ENCODE data around the gene LENEP. TPM values are rescaled to one million over a fixed set of nuclear protein-coding genes. Genes with fewer than 3 reads are reported as not detected.

LENEP gene
- total RNA-seq, 4 donors from 2014 or later, result not detected

DNA sequence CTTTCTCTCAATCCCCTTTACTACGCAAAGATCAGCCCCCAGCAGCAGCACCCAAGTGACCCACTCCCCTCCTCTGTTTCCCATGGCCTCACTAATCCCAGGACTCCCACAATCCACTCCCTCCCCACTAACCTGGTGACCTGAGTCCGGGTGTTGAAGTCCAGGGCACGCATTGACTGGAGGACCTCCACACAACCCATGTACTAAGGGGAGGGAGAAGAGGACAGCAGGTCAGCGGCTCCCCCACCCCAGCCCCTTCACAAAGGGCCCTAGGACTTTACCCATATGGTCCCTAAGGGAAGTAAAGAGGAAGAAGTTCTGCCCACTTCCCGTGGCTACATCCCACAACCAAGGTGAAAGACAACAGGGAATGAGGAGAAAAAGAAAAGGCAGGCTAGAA lies 24.1 kb upstream of the LENEP start:
- WGBS, 2 donors, result 58 to 65% methylated on average over 5 of the region's 5 CpGs
- H3K4me1 ChIP-seq, result peaks cover 37 to 51% of the 10 kb centered on the region in 2 donors
- no peak overlapping the region for H3K4me3 ChIP-seq (replicated peaks in 1 of 3)
- intact Hi-C loops (cut with DNase I), result no loop called here
- TF ChIP-seq POLR2A (IDR thresholded peaks at IDR 0.05), result no peak
- TF ChIP-seq, protein P1, sequence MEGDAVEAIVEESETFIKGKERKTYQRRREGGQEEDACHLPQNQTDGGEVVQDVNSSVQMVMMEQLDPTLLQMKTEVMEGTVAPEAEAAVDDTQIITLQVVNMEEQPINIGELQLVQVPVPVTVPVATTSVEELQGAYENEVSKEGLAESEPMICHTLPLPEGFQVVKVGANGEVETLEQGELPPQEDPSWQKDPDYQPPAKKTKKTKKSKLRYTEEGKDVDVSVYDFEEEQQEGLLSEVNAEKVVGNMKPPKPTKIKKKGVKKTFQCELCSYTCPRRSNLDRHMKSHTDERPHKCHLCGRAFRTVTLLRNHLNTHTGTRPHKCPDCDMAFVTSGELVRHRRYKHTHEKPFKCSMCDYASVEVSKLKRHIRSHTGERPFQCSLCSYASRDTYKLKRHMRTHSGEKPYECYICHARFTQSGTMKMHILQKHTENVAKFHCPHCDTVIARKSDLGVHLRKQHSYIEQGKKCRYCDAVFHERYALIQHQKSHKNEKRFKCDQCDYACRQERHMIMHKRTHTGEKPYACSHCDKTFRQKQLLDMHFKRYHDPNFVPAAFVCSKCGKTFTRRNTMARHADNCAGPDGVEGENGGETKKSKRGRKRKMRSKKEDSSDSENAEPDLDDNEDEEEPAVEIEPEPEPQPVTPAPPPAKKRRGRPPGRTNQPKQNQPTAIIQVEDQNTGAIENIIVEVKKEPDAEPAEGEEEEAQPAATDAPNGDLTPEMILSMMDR (IDR thresholded peaks at IDR 0.05), result no peak
- H3K27ac ChIP-seq, result peak overlapping the region; percentile 46 to 98 (median 95)
- no peaks in the 10 kb centered on the region for H3K27me3 ChIP-seq
- H3K9me3 ChIP-seq, result no peaks in the 10 kb centered on the region
- DNase-seq, result no peak
- peaks cover 22 to 31% of the 10 kb centered on the region in 2 donors for H3K36me3 ChIP-seq

GRCh38 chr1:154969860-154970452 lies 23.4 kb upstream of the LENEP start:
- Histone ChIP-seq H3K27me3 (no peaks in the 10 kb centered on the region), H3K4me1 (peaks cover 37 to 51% of the 10 kb centered on the region in 2 donors), H3K9me3 (no peaks in the 10 kb centered on the region), H3K27ac (peak overlapping the region; percentile 95 to 99 (median 98)), H3K36me3 (peaks cover 22 to 31% of the 10 kb centered on the region in 2 donors), H3K4me3 (replicated peaks in 1 of 3) (peak overlapping the region in 2 of 3 donors; percentile 23 to 38)
- no peak for TF ChIP-seq POLR2A (IDR thresholded peaks at IDR 0.05)
- TF ChIP-seq, protein P1 (IDR thresholded peaks at IDR 0.05), result no peak
- 30 to 32% methylated on average over 19 to 22 of the region's 22 CpGs for WGBS, 2 donors
- DNase-seq, result peak; percentile 63
- intact Hi-C loops (cut with DNase I), result loop anchor here (5.0 kb wide), 1 partner anchor 82 kb away; the partner anchor contains the start of gene ADAM15

DNA sequence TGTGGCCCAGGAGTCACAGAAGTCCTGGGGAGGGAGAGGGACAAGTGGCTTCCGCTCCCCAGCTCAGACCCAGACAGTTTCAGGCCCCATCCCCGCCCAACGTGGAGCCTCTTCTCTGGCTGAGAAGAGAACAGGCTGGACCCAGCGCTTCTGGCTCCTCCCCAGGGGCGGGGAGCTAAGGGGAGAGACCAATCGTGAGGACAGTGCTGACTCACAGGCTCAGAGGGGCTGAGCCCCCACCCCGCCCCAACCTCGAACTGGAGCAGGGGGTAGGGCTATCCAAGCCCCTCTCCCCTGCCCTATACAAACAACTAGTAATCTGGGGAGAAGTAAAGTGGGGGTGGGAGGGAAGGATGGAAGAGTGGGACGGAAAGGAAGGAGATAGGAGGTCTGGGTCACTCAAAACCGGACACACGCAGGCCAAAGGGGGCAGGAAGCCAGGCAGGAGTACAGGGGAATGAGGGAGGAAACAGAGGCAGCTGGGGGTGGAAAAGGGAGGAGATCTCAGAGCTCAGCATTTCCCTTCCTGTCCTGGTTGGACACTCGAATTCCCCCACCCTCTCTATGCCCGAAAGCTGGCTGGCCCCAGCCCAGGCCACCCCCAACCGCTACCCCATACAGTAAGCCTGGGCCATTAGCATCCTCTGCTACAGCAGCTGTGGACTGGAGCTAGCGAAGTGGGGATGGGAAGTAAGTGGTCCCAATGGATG lies 22.6 kb upstream of the LENEP start, which contains the start of gene SHC1:
Gene SHC1 (minus strand): TSS at position 117 of the 710 bp plus-strand sequence. CDS start 221 bp downstream, outside the sequence.
- Histone ChIP-seq H3K4me3 (replicated peaks in 1 of 3) (peak within 1 kb of the TSS in 2 of 3 donors; percentile 23 to 38), H3K27me3 (no peaks in the 10 kb centered on the region), H3K27ac (peak within 1 kb of the TSS; percentile 95 to 99 (median 98)), H3K9me3 (no peaks in the 10 kb centered on the region), H3K4me1 (peaks cover 37 to 51% of the 10 kb centered on the region in 2 donors), H3K36me3 (peaks cover 15 to 23% of the 10 kb centered on the region in 2 donors)
- intact Hi-C loops (cut with DNase I), result loop anchor here (5.0 kb wide), 1 partner anchor 82 kb away; the partner anchor contains the start of gene ADAM15
- 25 to 27% methylated on average over 10 to 14 of the region's 15 CpGs for WGBS, 2 donors
- DNase-seq, result peak; percentile 93 to 95
- peak in 1 of 2 donors; percentile 83 for TF ChIP-seq POLR2A (IDR thresholded peaks at IDR 0.05)
- TF ChIP-seq, protein P1 (IDR thresholded peaks at IDR 0.05), result no peak

DNA sequence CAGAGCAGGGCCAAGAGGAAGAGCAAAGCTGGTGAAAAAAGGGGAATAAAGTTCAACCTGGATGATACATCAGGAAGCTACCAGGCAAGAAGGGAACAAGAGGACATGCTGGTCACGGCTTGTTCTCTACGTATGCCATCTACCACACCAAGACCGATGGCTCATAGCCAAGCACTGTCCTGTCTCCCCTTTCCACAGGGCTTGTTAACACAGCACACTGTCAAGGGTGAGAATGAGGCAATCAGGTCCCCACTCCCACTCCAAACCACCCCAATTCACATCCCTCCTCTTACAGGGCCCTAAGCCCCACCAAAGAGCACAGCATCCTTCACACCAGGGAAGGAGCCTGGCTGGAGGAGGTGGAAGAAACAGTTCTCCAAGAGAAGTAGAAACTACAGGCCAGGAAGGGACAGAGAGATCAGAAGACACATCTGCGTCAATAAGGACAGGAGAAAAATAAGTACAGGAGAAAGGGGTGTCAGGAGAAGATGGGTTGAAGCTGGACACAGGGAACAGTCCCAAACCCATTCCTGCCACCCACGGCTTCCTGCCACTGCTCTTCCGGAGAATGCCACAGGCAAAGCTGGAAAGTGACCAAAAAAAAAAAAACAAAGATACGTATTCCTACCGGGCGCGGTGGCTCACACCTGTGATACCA lies 21.9 kb upstream of the LENEP start:
- no peak for TF ChIP-seq POLR2A (IDR thresholded peaks at IDR 0.05)
- TF ChIP-seq, protein P1 (IDR thresholded peaks at IDR 0.05), result no peak
- Histone ChIP-seq H3K4me3 (replicated peaks in 1 of 3) (no peak overlapping the region), H3K36me3 (peaks cover 10 to 16% of the 10 kb centered on the region in 2 donors), H3K9me3 (no peaks in the 10 kb centered on the region), H3K27ac (peak overlapping the region; percentile 95 to 99 (median 98)), H3K27me3 (no peaks in the 10 kb centered on the region), H3K4me1 (peaks cover 37 to 58% of the 10 kb centered on the region in 2 donors)
- intact Hi-C loops (cut with DNase I), result loop anchor here (5.0 kb wide), 1 partner anchor 81 kb away; the partner anchor contains the start of gene ADAM15
- WGBS, 2 donors, result 58 to 67% methylated on average over 10 of the region's 10 CpGs
- DNase-seq, result peak; percentile 47 to 53
